Endothelial cell of umbilical vein (primary cell): ENCODE measurements around the gene B4GALNT3. TPM values are rescaled to one million over a fixed set of nuclear protein-coding genes. Genes with fewer than 3 reads are reported as not detected.

Experiments
- BruUV-seq: library from RNA; stranded (reverse); fragments of 400-500 nt; replicated peaks from 2 replicates; lab custom pipeline; 2021; lab: Mats Ljungman, UMichigan
- CTCF ChIA-PET: fragments of 300-600, 350-600 bp; sonication (Branson Sonifier 250); formaldehyde crosslinking; loops from one replicate; lab custom pipeline; 2021; ENCODE audit warnings: antibody characterized with exemption, inconsistent platforms; lab: Charles Lee
- POLR2A ChIA-PET: fragments of 300-600, 350-600 bp; sonication (Branson Sonifier 250); formaldehyde crosslinking; loops from one replicate; lab custom pipeline; 2021; ENCODE audit warnings: antibody characterized with exemption, inconsistent platforms; lab: Charles Lee
- DNase-seq: peaks from one replicate; pipeline ENCODE4 v3.0.0-alpha.2; 2011; ENCODE audit warnings: low read depth, low spot score
- FAIRE-seq: peaks from 2 replicates; lab custom pipeline; 2011; peaks lifted over from hg19 to GRCh38; lab: Jason Lieb, UNC
- H2AFZ ChIP-seq: 2 replicates; pipeline ENCODE4 v1.6.0; 2012; ENCODE audit warnings: low read depth, low read length, control low read depth, inconsistent platforms
- H3K27ac ChIP-seq: 2 replicates; pipeline ENCODE4 v1.5.1; 2011; ENCODE audit warnings: low read depth, mild to moderate bottlenecking, control low read depth, low read length, moderate library complexity; ENCODE audit not compliant: insufficient read depth
- H3K27me3 ChIP-seq, 2 experiments: 2 replicates each; pipeline versions ENCODE4 v1.6.0 to v1.6.1; 2011; ENCODE audit warnings: low read length in 2 of 2, mixed read lengths in 1 of 2; ENCODE audit not compliant: control insufficient read depth in 2 of 2, insufficient read depth in 2 of 2
- H3K36me3 ChIP-seq, 2 experiments: 2 replicates in 1 of 2; 3 replicates in 1 of 2; pipeline ENCODE4 v1.5.1; 2011; ENCODE audit warnings: low read length in 2 of 2, mild to moderate bottlenecking in 1 of 2, moderate library complexity in 1 of 2; ENCODE audit not compliant: control insufficient read depth in 2 of 2, insufficient read depth in 2 of 2; ENCODE audit errors: extremely low read depth in 1 of 2
- H3K4me1 ChIP-seq: 3 replicates; pipeline ENCODE4 v1.5.1; 2011; ENCODE audit warnings: mild to moderate bottlenecking, low read length; ENCODE audit not compliant: control insufficient read depth, insufficient read depth; ENCODE audit errors: extremely low read depth
- H3K4me2 ChIP-seq: 2 replicates; pipeline ENCODE4 v1.6.1; 2011; ENCODE audit warnings: low read length, control low read depth, mixed read lengths; ENCODE audit not compliant: insufficient read depth
- H3K4me3 ChIP-seq, 3 experiments: fragments of 200-600 bp in 1 of 3; sonication (generic), shearing (Covaris generic) in 1 of 3; replicated peaks in 1 of 3; 2 replicates each; pipeline ENCODE4 v1.5.1; 2011 to 2016; ENCODE audit warnings: control low read depth in 3 of 3, low read length in 3 of 3, mild to moderate bottlenecking in 2 of 3, inconsistent platforms in 1 of 3, low read depth in 1 of 3, moderate library complexity in 1 of 3; ENCODE audit not compliant: insufficient read depth in 1 of 3
- H3K79me2 ChIP-seq: 2 replicates; pipeline ENCODE4 v1.6.0; 2012; ENCODE audit warnings: low read length, inconsistent platforms; ENCODE audit not compliant: control insufficient read depth, insufficient read depth
- H3K9ac ChIP-seq: replicated peaks from 2 replicates; pipeline ENCODE3; 2011; ENCODE audit warnings: low read length, control low read depth; ENCODE audit not compliant: insufficient read depth; ENCODE audit errors: extremely low read depth
- H3K9me1 ChIP-seq: replicated peaks from 3 replicates; pipeline ENCODE4 v1.6.0; 2011; ENCODE audit warnings: mild to moderate bottlenecking, low read length; ENCODE audit not compliant: control insufficient read depth, insufficient read depth; ENCODE audit errors: extremely low read depth
- H3K9me3 ChIP-seq: replicated peaks from 2 replicates; pipeline ENCODE4 v1.5.1; 2012; ENCODE audit warnings: low read length, inconsistent platforms; ENCODE audit not compliant: control insufficient read depth, insufficient read depth
- H4K20me1 ChIP-seq: replicated peaks from 2 replicates; pipeline ENCODE3; 2011; ENCODE audit warnings: mild to moderate bottlenecking, low read length; ENCODE audit not compliant: control insufficient read depth, insufficient read depth; ENCODE audit errors: extremely low read depth
- EZH2 ChIP-seq: IDR thresholded peaks from 2 replicates; pipeline ENCODE4 v1.6.1; 2012; ENCODE audit warnings: borderline replicate concordance, low read depth, mild to moderate bottlenecking, moderate library complexity, low read length, inconsistent platforms; ENCODE audit not compliant: severe bottlenecking
- FOS ChIP-seq: IDR thresholded peaks from 2 replicates; pipeline ENCODE4 v1.6.1; 2011; ENCODE audit warnings: mild to moderate bottlenecking, low read length, moderate library complexity, borderline replicate concordance; ENCODE audit not compliant: insufficient read depth
- GATA2 ChIP-seq: IDR thresholded peaks from 2 replicates; pipeline ENCODE4 v1.7.0; 2011; ENCODE audit warnings: low read depth, mild to moderate bottlenecking, moderate library complexity, mixed read lengths, low read length; ENCODE audit not compliant: insufficient read length, insufficient read depth
- JUN ChIP-seq: IDR thresholded peaks from 2 replicates; pipeline ENCODE4 v1.6.1; 2011; ENCODE audit warnings: borderline replicate concordance, low read depth; ENCODE audit not compliant: insufficient read length, insufficient read depth
- MYC ChIP-seq: IDR thresholded peaks from one replicate; pipeline ENCODE4 v1.6.1; 2011; ENCODE audit warnings: mild to moderate bottlenecking, low read depth, low read length
- POLR2A ChIP-seq: IDR thresholded peaks from 2 replicates; pipeline ENCODE4 v1.6.1; 2012; ENCODE audit warnings: low read depth, mild to moderate bottlenecking, control low read depth, low read length
- POLR2AphosphoS5 ChIP-seq: IDR thresholded peaks from 2 replicates; pipeline ENCODE4 v1.6.1; 2012; ENCODE audit warnings: low read depth, mild to moderate bottlenecking, control low read depth, low read length, moderate library complexity; ENCODE audit not compliant: insufficient read depth
- dilution Hi-C: fragments of 300-500 bp; cut with MboI; formaldehyde crosslinking; loops from one replicate; pipeline ENCODE4 v1.15.0; 2019; ENCODE audit warnings: low sequenced_read_pairs; ENCODE audit not compliant: extremely low pct_ligation_motif_present
- intact Hi-C: fragments of 100-400 bp; cut with micrococcal nuclease; formaldehyde crosslinking; loops from one replicate; pipeline ENCODE4 v1.10.0; 2022
- polyA plus RNA-seq, 4 experiments: library from polyadenylated mRNA; depleted of rRNA in 3 of 4; stranded (reverse) in 3 of 4; unstranded in 1 of 4; fragments of >200 nt; gene quantifications; 2 replicates each; pipeline versions ENCODE4 v1.2.1 to v1.2.3, GENCODE V29; 2011 to 2012; ENCODE audit warnings: missing spikeins in 1 of 4
- total RNA-seq: library from RNA; stranded (reverse); gene quantifications from 2 replicates; pipeline ENCODE4 v1.2.3, GENCODE V29; 2021
- TF ChIP-seq, protein P1 (sequence below): IDR thresholded peaks from 2 replicates; pipeline ENCODE4 v1.6.1; 2011; ENCODE audit not compliant: insufficient read depth, insufficient read length
- TF ChIP-seq, protein P2 (sequence below), 2 donors: IDR thresholded peaks; 1 replicate in 1 of 2; 2 replicates in 1 of 2; pipeline ENCODE4 v1.5.1; 2011; ENCODE audit warnings: low read length in 2 of 2, mild to moderate bottlenecking in 2 of 2, moderate library complexity in 2 of 2, control low read depth in 1 of 2, inconsistent platforms in 1 of 2, low read depth in 1 of 2; ENCODE audit not compliant: insufficient read depth in 1 of 2; ENCODE audit errors: extremely low read depth in 1 of 2

B4GALNT3 gene
- total and polyA plus RNA-seq, 2 donors (not counting 3 experiments of a cell fraction or from before 2014, with no cell fraction given): 0.07 TPM; not detected in 1

DNA sequence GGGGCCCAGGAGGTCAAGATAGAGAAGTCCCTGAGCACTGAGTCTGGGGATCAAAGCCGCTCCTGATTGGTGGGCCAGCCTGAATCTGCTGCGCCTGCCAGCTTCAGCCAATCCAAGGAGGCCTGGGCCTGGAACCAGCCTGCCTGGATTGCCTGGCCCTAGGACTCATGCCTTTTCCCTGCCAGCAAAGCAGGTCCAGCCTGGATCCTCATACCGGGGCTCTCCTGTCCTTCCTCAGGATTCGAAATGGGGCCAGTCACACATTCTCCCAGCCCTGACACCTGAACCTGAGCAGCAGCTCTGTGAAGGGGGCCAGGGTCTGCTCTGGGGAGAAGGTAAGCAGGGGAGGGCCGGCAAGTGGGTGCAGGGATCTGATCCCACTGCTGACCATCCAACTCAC is 121.6 kb downstream of the B4GALNT3 start:
- H3K4me2 ChIP-seq: no peak overlapping the region
- TF ChIP-seq JUN: no peak
- no peaks in the 10 kb centered on the region for H3K9me1 ChIP-seq
- H3K9me3 ChIP-seq: no peaks in the 10 kb centered on the region
- H3K79me2 ChIP-seq: no peaks in the 10 kb centered on the region
- intact Hi-C loops (no loop called here), dilution Hi-C loops (no loop called here)
- DNase-seq (no peak), FAIRE-seq (no peak)
- H4K20me1 ChIP-seq: no peaks in the 10 kb centered on the region
- H3K27ac ChIP-seq: no peak overlapping the region
- no peak overlapping the region for H3K9ac ChIP-seq
- CTCF ChIA-PET: interaction anchor here (0.7 to 8.1 kb wide), 3 partner anchors 11 to 171 kb away, joined by 3 to 182 read pairs (median 3); partner anchors contain the start of gene WNK1
- no peaks in the 10 kb centered on the region for H3K27me3 ChIP-seq
- H3K36me3 ChIP-seq: no peaks in the 10 kb centered on the region
- BruUV-seq: no TSS peak
- no peak overlapping the region for H3K4me3 ChIP-seq
- POLR2A ChIA-PET: no interaction called here
- no peak overlapping the region for H2AFZ ChIP-seq
- H3K4me1 ChIP-seq: peaks cover 4% of the 10 kb centered on the region

DNA sequence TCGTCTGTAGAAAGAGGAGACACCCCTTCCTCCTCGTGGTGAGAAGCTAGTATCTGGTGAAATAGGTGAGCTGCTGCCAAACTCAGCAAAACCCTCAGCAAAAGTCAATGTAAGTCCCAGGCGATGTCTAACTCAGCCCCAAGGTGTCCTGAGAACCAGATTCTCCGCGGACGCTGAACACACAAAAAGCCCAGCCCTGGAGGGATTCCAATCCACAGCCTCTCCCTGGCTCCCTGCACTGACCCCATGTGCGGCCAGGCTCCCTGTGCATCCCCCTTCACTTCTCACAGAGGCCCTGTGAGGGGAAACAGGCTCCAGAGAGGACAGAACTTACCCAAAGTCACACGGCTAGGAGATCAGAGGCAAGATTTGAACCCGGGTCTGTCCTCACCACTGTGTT is 122.0 kb downstream of the B4GALNT3 start:
- ChIA-PET CTCF (interaction anchor here (0.7 to 8.1 kb wide), 3 partner anchors 11 to 171 kb away, joined by 3 to 182 read pairs (median 3); partner anchors contain the start of gene WNK1), POLR2A (no interaction called here)
- H3K4me1 ChIP-seq: no peaks in the 10 kb centered on the region
- H3K4me2 ChIP-seq: no peak overlapping the region
- H3K4me3 ChIP-seq: no peak overlapping the region
- no TSS peak for BruUV-seq
- H2AFZ ChIP-seq: no peak overlapping the region
- no peak for TF ChIP-seq POLR2A
- no peak for TF ChIP-seq FOS
- no peak for TF ChIP-seq MYC
- no peak for TF ChIP-seq GATA2
- TF ChIP-seq, protein P1, sequence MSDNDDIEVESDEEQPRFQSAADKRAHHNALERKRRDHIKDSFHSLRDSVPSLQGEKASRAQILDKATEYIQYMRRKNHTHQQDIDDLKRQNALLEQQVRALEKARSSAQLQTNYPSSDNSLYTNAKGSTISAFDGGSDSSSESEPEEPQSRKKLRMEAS: no peak
- TF ChIP-seq, protein P2, sequence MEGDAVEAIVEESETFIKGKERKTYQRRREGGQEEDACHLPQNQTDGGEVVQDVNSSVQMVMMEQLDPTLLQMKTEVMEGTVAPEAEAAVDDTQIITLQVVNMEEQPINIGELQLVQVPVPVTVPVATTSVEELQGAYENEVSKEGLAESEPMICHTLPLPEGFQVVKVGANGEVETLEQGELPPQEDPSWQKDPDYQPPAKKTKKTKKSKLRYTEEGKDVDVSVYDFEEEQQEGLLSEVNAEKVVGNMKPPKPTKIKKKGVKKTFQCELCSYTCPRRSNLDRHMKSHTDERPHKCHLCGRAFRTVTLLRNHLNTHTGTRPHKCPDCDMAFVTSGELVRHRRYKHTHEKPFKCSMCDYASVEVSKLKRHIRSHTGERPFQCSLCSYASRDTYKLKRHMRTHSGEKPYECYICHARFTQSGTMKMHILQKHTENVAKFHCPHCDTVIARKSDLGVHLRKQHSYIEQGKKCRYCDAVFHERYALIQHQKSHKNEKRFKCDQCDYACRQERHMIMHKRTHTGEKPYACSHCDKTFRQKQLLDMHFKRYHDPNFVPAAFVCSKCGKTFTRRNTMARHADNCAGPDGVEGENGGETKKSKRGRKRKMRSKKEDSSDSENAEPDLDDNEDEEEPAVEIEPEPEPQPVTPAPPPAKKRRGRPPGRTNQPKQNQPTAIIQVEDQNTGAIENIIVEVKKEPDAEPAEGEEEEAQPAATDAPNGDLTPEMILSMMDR (IDR thresholded peaks at IDR 0.05; ENCODE audit: extremely low read depth in 1 of 2, insufficient read depth in 1 of 2, low read depth in 1 of 2, low read length in 2 of 2): no peak
- no peak for TF ChIP-seq POLR2AphosphoS5
- no peak for TF ChIP-seq EZH2
- TF ChIP-seq JUN: no peak
- no peaks in the 10 kb centered on the region for H3K79me2 ChIP-seq
- no peaks in the 10 kb centered on the region for H3K9me1 ChIP-seq
- H3K9me3 ChIP-seq: no peaks in the 10 kb centered on the region
- no peak for DNase-seq
- no peak for FAIRE-seq
- no peak overlapping the region for H3K9ac ChIP-seq
- no peaks in the 10 kb centered on the region for H3K27me3 ChIP-seq
- no peak overlapping the region for H3K27ac ChIP-seq
- dilution Hi-C loops: no loop called here
- intact Hi-C loops: no loop called here
- no peaks in the 10 kb centered on the region for H4K20me1 ChIP-seq
- H3K36me3 ChIP-seq: no peaks in the 10 kb centered on the region
